GM23338 (cell line): Measurements from ENCODE around the gene ATF6.

Experiments used
- EZH2 ChIP-seq: fragments of 200-600 bp; sonication (generic); IDR thresholded peaks from one replicate; pipeline ENCODE4 v1.8.0; 2017; ENCODE audit warnings: antibody characterized with exemption, mild to moderate bottlenecking, low read depth; ENCODE audit not compliant: unreplicated experiment
- EZH2phosphoT487 ChIP-seq: fragments of 200-600 bp; sonication (generic); IDR thresholded peaks from one replicate; pipeline ENCODE4 v1.8.1; 2018; ENCODE audit warnings: antibody characterized with exemption; ENCODE audit not compliant: unreplicated experiment
- NANOG ChIP-seq: IDR thresholded peaks from 2 replicates; pipeline ENCODE4 v1.6.1; 2016; ENCODE audit warnings: antibody characterized with exemption, borderline replicate concordance
- TF ChIP-seq, protein P1 (sequence below), 2 experiments: fragments of 200-600 bp in 1 of 2; sonication (generic) in 1 of 2; conservative IDR thresholded peaks; 2 replicates each; pipeline versions ENCODE4 v1.5.1 to v1.6.1; 2016 to 2017; ENCODE audit warnings: antibody characterized with exemption in 2 of 2, low read depth in 2 of 2, mild to moderate bottlenecking in 2 of 2, moderate library complexity in 1 of 2

DNA sequence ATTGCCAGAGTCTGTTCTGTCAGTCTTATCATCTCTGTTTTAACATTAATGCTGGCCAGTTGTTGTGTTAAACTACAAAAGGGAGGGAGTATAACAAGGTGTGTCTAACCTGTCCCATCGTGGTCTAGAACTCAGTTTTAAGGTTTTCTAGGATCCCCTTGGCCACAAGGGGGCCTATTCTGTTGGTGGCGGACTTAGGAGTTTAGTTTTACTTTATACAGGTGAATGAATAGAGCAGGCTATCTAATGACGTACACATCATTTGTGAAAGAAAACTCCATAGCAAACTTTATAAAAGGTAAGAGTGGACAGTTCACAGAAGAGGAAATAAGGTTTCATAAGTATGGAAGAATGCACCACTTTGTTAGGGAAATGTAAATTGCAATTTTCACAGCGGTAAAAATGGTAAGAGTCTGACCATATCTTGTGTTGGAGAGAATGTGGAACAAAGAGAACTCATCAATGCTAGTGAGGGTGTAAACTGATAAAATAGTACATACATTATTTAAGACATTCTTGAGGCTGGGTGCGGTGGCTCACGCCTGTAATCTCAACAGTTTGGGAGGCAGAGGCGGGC is 2.5 kb upstream of the ATF6 start:
- no peak for TF ChIP-seq EZH2phosphoT487
- no peak for TF ChIP-seq EZH2
- TF ChIP-seq, protein P1, sequence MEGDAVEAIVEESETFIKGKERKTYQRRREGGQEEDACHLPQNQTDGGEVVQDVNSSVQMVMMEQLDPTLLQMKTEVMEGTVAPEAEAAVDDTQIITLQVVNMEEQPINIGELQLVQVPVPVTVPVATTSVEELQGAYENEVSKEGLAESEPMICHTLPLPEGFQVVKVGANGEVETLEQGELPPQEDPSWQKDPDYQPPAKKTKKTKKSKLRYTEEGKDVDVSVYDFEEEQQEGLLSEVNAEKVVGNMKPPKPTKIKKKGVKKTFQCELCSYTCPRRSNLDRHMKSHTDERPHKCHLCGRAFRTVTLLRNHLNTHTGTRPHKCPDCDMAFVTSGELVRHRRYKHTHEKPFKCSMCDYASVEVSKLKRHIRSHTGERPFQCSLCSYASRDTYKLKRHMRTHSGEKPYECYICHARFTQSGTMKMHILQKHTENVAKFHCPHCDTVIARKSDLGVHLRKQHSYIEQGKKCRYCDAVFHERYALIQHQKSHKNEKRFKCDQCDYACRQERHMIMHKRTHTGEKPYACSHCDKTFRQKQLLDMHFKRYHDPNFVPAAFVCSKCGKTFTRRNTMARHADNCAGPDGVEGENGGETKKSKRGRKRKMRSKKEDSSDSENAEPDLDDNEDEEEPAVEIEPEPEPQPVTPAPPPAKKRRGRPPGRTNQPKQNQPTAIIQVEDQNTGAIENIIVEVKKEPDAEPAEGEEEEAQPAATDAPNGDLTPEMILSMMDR (conservative IDR thresholded peaks at IDR 0.05; ENCODE audit: low read depth in 2 of 2): peak; percentile 66 to 84
- TF ChIP-seq NANOG: no peak
